ENCODE measurements around the gene GNA12.

- TF ChIP-seq CTCF (IDR thresholded peaks at IDR 0.05): no peak
- TF ChIP-seq POLR2A (IDR thresholded peaks at IDR 0.05): no peak
These were observed 142.1 kb downstream of the GNA12 start for GRCh38 chr7:2701832-2702593.

All from lower leg skin (tissue), 3 donors.